DND-41 (cell line): ENCODE results near the gene DACH1.

ENCODE experiments used
- ATAC-seq: fragments of 200-7000 bp; cut with Tn5 transposase; 3 replicates; pipeline ENCODE4 v1.9.1; 2021; ENCODE audit warnings: low read depth; ENCODE audit not compliant: insufficient read depth
- DNase-seq: peaks from one replicate; pipeline ENCODE4 v3.0.0-alpha.2; 2020
- H2AFZ ChIP-seq: 2 replicates; pipeline ENCODE4 v1.6.0; 2012; ENCODE audit warnings: low read depth, low read length
- H3K27ac ChIP-seq: 2 replicates; pipeline ENCODE4 v1.5.1; 2012; ENCODE audit warnings: low read length, inconsistent platforms
- H3K27me3 ChIP-seq: fragments of 200-600 bp; sonication (generic); 2 replicates; pipeline ENCODE4 v1.6.0; 2012; ENCODE audit warnings: low read length, mild to moderate bottlenecking, inconsistent platforms; ENCODE audit not compliant: insufficient read depth, poor library complexity
- H3K36me3 ChIP-seq: 2 replicates; pipeline ENCODE4 v1.5.1; 2012; ENCODE audit warnings: low read length, inconsistent platforms; ENCODE audit not compliant: insufficient read depth
- H3K4me1 ChIP-seq: 2 replicates; pipeline ENCODE4 v1.5.1; 2012; ENCODE audit warnings: mild to moderate bottlenecking, low read length; ENCODE audit not compliant: insufficient read depth
- H3K4me2 ChIP-seq: 2 replicates; pipeline ENCODE4 v1.6.0; 2012; ENCODE audit warnings: mild to moderate bottlenecking, moderate library complexity, low read length, inconsistent platforms; ENCODE audit not compliant: insufficient read depth
- H3K4me3 ChIP-seq, 2 experiments: fragments of 200-600 bp in 1 of 2; shearing (Covaris generic) in 1 of 2; 2 replicates each; pipeline ENCODE4 v1.5.1; 2012 to 2016; ENCODE audit warnings: inconsistent platforms in 2 of 2, low read length in 2 of 2, mild to moderate bottlenecking in 2 of 2, low read depth in 1 of 2, moderate library complexity in 1 of 2
- H3K79me2 ChIP-seq: 2 replicates; pipeline ENCODE4 v1.6.0; 2012; ENCODE audit warnings: low read length, inconsistent platforms; ENCODE audit not compliant: insufficient read depth
- H3K9ac ChIP-seq: 2 replicates; pipeline ENCODE4 v1.6.0; 2012; ENCODE audit warnings: low read depth, mild to moderate bottlenecking, inconsistent platforms, low read length, moderate library complexity
- H3K9me3 ChIP-seq: 2 replicates; pipeline ENCODE4 v1.5.1; 2012; ENCODE audit warnings: low read length, moderate library complexity, mild to moderate bottlenecking, inconsistent platforms; ENCODE audit not compliant: insufficient read depth, severe bottlenecking
- H4K20me1 ChIP-seq: 2 replicates; pipeline ENCODE4 v1.6.0; 2012; ENCODE audit warnings: low read length; ENCODE audit not compliant: insufficient read depth
- EZH2 ChIP-seq: IDR thresholded peaks from 3 replicates; pipeline ENCODE4 v1.6.1; 2012; ENCODE audit warnings: borderline replicate concordance, low read depth, mild to moderate bottlenecking, moderate library complexity, low read length, inconsistent platforms; ENCODE audit not compliant: severe bottlenecking
- TF ChIP-seq, protein P1 (sequence below): IDR thresholded peaks from 2 replicates; pipeline ENCODE4 v1.5.1; 2012; ENCODE audit warnings: borderline replicate concordance, low read length, moderate library complexity, mild to moderate bottlenecking; ENCODE audit not compliant: poor library complexity, severe bottlenecking; ENCODE audit errors: extremely low read depth

Gene DACH1

DNA sequence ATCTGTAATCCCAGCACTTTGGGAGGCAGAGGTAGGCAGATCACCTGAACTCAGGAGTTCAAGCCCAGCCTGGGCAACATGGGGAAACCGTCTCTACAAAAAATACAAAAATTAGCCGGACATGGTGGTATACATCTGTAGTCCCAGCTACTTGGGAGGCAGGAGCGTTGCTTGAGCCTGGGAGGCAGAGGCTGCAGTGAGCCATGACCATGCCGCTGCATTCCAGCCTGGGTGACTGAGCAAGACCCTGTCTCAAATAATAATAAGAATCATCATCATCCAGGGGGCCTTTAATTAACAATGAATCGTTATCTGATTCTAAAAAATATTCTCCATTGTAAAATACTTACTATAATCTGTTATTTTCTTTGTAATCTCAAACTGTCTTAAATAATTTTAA lies 283.4 kb downstream of the DACH1 start:
- no peaks in the 10 kb centered on the region for H4K20me1 ChIP-seq
- H3K4me3 ChIP-seq, result no peak overlapping the region
- no peaks in the 10 kb centered on the region for H3K36me3 ChIP-seq
- no peak overlapping the region for H3K9ac ChIP-seq
- no peak overlapping the region for H3K27ac ChIP-seq
- no peak for DNase-seq
- no peaks in the 10 kb centered on the region for H3K9me3 ChIP-seq
- TF ChIP-seq EZH2, result no peak
- TF ChIP-seq, protein P1, sequence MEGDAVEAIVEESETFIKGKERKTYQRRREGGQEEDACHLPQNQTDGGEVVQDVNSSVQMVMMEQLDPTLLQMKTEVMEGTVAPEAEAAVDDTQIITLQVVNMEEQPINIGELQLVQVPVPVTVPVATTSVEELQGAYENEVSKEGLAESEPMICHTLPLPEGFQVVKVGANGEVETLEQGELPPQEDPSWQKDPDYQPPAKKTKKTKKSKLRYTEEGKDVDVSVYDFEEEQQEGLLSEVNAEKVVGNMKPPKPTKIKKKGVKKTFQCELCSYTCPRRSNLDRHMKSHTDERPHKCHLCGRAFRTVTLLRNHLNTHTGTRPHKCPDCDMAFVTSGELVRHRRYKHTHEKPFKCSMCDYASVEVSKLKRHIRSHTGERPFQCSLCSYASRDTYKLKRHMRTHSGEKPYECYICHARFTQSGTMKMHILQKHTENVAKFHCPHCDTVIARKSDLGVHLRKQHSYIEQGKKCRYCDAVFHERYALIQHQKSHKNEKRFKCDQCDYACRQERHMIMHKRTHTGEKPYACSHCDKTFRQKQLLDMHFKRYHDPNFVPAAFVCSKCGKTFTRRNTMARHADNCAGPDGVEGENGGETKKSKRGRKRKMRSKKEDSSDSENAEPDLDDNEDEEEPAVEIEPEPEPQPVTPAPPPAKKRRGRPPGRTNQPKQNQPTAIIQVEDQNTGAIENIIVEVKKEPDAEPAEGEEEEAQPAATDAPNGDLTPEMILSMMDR, result no peak
- no peaks in the 10 kb centered on the region for H3K4me1 ChIP-seq
- no peaks in the 10 kb centered on the region for H3K27me3 ChIP-seq
- H2AFZ ChIP-seq, result no peak overlapping the region
- H3K79me2 ChIP-seq, result no peaks in the 10 kb centered on the region
- ATAC-seq, result no peak
- H3K4me2 ChIP-seq, result no peak overlapping the region

DNA sequence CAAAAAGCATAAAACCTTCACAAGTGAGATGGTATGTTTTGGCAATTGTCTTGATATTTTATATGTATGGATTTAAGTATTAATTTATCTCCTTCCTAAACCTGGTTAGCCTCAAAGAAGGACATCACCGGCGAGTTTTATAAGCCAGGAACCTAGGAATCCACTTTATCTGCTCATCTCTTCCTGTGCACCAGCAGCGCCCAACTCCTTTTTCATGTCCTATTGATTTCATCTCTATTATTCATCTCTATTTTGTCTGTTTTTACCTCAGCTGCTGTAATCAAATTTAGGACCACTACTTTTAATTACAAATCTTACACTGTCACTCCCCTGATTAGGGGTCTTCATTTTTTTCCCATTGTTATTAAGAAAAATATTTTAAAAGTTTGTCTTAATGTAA lies 286.4 kb downstream of the DACH1 start:
- H3K27me3 ChIP-seq, result no peaks in the 10 kb centered on the region
- H3K4me3 ChIP-seq, result no peak overlapping the region
- no peaks in the 10 kb centered on the region for H3K9me3 ChIP-seq
- no peak overlapping the region for H3K4me2 ChIP-seq
- no peak overlapping the region for H3K27ac ChIP-seq
- H3K36me3 ChIP-seq, result no peaks in the 10 kb centered on the region
- no peak overlapping the region for H2AFZ ChIP-seq
- no peak for TF ChIP-seq EZH2
- TF ChIP-seq, protein P1, result no peak
- H3K9ac ChIP-seq, result no peak overlapping the region
- no peaks in the 10 kb centered on the region for H3K79me2 ChIP-seq
- no peaks in the 10 kb centered on the region for H4K20me1 ChIP-seq
- H3K4me1 ChIP-seq, result no peaks in the 10 kb centered on the region
- DNase-seq, result no peak
- no peak for ATAC-seq

DNA sequence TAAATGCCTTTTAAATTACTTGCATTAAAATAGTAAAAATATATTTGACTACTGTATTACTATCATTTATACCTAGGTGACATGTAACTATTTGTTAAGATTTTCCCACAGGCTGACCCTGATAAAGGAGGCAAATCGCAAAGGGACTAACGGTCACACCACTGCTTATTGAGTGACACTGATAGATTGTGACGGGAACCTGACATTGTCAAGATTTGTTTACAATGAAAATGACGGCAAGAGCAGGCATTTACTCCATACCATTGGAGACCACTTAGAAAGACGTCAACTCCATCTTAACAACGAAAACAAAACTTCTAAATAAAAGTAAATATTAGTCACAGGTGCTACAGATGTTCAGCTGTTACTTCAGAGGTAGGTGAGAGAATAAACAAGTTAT lies 289.0 kb downstream of the DACH1 start:
- no peaks in the 10 kb centered on the region for H3K27me3 ChIP-seq
- H3K4me3 ChIP-seq, result no peak overlapping the region
- no peak overlapping the region for H2AFZ ChIP-seq
- DNase-seq (no peak), ATAC-seq (no peak)
- H3K4me1 ChIP-seq, result no peaks in the 10 kb centered on the region
- TF ChIP-seq EZH2, result no peak
- no peak overlapping the region for H3K27ac ChIP-seq
- no peaks in the 10 kb centered on the region for H4K20me1 ChIP-seq
- H3K36me3 ChIP-seq, result no peaks in the 10 kb centered on the region
- no peaks in the 10 kb centered on the region for H3K9me3 ChIP-seq
- no peak overlapping the region for H3K4me2 ChIP-seq
- no peaks in the 10 kb centered on the region for H3K79me2 ChIP-seq
- no peak overlapping the region for H3K9ac ChIP-seq

DNA sequence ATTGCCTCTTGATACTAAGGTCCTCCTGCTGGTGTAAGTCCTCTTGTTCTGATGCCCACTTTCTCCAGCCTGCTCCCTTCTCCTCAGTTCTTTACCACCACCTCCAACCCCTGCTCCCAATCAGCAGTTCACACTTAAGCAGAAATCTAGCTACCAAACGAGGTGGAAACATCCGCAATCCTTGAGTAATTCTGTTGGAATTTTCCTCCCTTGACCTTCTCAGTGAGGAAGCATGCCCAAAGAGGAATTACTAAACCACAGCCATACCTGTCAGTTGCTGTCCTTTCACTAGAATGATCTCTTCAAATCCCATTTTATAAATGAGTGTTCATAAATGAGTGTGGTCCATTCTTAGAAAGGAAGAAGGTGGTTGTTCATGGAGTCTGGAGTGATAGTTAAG lies 289.9 kb downstream of the DACH1 start:
- Histone ChIP-seq H3K27me3 (no peaks in the 10 kb centered on the region), H3K9me3 (no peaks in the 10 kb centered on the region), H3K27ac (no peak overlapping the region), H3K4me2 (no peak overlapping the region), H3K9ac (no peak overlapping the region), H3K4me1 (no peaks in the 10 kb centered on the region), H3K79me2 (no peaks in the 10 kb centered on the region), H2AFZ (no peak overlapping the region), H3K36me3 (no peaks in the 10 kb centered on the region), H3K4me3 (no peak overlapping the region), H4K20me1 (no peaks in the 10 kb centered on the region)
- ATAC-seq (no peak), DNase-seq (no peak)
- no peak for TF ChIP-seq EZH2
- TF ChIP-seq, protein P1, result no peak
